Measurements from ENCODE around the gene BEX5. TPM values are rescaled to one million over a fixed set of nuclear protein-coding genes. Genes with fewer than 3 reads are reported as not detected.

BEX5 gene
- total RNA-seq, 1 donor = not detected

DNA sequence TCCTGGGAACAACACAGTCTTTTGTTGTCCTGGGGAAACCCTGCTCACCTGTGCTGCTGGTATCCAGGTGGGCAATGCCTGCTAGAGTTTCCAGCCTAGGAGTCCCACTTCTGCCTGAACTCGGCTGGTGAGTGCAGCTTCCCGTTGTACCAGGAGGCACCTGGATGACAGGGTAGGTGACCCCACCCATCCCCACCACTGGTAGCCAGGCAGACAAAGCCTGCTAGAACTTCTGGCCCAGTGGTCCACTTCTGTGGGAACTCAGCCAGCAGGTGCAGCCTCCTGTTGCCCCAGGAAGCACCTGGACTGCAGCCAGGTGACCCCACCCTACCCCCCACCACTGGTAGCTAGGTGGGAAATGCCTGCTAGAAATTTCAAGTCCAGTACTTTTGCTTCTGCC is 40.0 kb downstream of the BEX5 start:
- TF ChIP-seq, protein P1, sequence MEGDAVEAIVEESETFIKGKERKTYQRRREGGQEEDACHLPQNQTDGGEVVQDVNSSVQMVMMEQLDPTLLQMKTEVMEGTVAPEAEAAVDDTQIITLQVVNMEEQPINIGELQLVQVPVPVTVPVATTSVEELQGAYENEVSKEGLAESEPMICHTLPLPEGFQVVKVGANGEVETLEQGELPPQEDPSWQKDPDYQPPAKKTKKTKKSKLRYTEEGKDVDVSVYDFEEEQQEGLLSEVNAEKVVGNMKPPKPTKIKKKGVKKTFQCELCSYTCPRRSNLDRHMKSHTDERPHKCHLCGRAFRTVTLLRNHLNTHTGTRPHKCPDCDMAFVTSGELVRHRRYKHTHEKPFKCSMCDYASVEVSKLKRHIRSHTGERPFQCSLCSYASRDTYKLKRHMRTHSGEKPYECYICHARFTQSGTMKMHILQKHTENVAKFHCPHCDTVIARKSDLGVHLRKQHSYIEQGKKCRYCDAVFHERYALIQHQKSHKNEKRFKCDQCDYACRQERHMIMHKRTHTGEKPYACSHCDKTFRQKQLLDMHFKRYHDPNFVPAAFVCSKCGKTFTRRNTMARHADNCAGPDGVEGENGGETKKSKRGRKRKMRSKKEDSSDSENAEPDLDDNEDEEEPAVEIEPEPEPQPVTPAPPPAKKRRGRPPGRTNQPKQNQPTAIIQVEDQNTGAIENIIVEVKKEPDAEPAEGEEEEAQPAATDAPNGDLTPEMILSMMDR (IDR thresholded peaks at IDR 0.05; ENCODE audit: extremely low read depth, low read depth, low read length) = no peak
- no peak for DNase-seq (ENCODE audit: insufficient read length, low spot score, missing footprints)
- no peaks in the 10 kb centered on the region for H3K79me2 ChIP-seq (ENCODE audit: insufficient read depth, low read length)

DNA sequence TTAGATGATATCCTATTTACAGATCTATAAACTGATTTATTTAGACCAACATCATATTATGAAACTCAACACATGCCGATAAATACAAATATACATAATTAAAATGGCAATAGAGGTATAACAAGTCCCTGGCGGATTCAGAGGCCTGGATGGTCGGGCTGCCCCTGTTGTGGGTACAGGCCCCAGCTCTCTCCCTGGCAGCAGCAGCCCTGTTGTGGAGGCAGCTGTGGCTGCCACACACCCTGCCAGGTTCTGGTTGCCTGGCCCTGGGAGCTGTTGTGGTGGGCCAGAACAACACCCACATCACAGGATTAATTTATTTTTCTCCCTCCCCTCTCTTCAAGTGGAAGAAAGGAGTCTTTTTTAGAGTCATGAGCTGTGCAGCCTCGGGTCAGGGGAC is 42.4 kb downstream of the BEX5 start:
- no peak overlapping the region for H3K4me2 ChIP-seq (ENCODE audit: insufficient read depth, low read length)
- no peak overlapping the region for H2AFZ ChIP-seq (ENCODE audit: low read length)
- peaks cover 1% of the 10 kb centered on the region for H3K9me3 ChIP-seq (ENCODE audit: low read depth, low read length)
- no peaks in the 10 kb centered on the region for H3K4me1 ChIP-seq (ENCODE audit: insufficient read depth, low read length)
- TF ChIP-seq, protein P1 (IDR thresholded peaks at IDR 0.05; ENCODE audit: extremely low read depth, low read depth, low read length) = no peak
- no peaks in the 10 kb centered on the region for H4K20me1 ChIP-seq (ENCODE audit: insufficient read depth, low read length)
- H3K79me2 ChIP-seq (ENCODE audit: insufficient read depth, low read length) = no peaks in the 10 kb centered on the region
- no peaks in the 10 kb centered on the region for H3K27me3 ChIP-seq (ENCODE audit: insufficient read depth, low read length)
- H3K27ac ChIP-seq (ENCODE audit: low read depth, low read length) = no peak overlapping the region
- no peak for DNase-seq (ENCODE audit: insufficient read length, low spot score, missing footprints)
- no peaks in the 10 kb centered on the region for H3K36me3 ChIP-seq (ENCODE audit: insufficient read depth, low read length)
- no peak overlapping the region for H3K4me3 ChIP-seq (ENCODE audit: insufficient read depth, low read length)

More for the DNA sequence above, 40.0 kb downstream of the BEX5 start:
- Histone ChIP-seq H3K27me3 (ENCODE audit: insufficient read depth, low read length) (no peaks in the 10 kb centered on the region), H3K4me3 (ENCODE audit: insufficient read depth, low read length) (no peak overlapping the region), H3K4me1 (ENCODE audit: insufficient read depth, low read length) (no peaks in the 10 kb centered on the region), H2AFZ (ENCODE audit: low read length) (no peak overlapping the region), H4K20me1 (ENCODE audit: insufficient read depth, low read length) (no peaks in the 10 kb centered on the region), H3K9me3 (ENCODE audit: low read depth, low read length) (peaks cover 1% of the 10 kb centered on the region), H3K27ac (ENCODE audit: low read depth, low read length) (no peak overlapping the region), H3K4me2 (ENCODE audit: insufficient read depth, low read length) (no peak overlapping the region), H3K36me3 (ENCODE audit: insufficient read depth, low read length) (no peaks in the 10 kb centered on the region)

Other genes with a start within 250 kb of the BEX5 start
- gene ZMAT1, start 223.9 kb downstream of the BEX5 start, total RNA-seq = 0.29 and 0.36 TPM in 2 replicates
- not detected in 2 replicates for gene TCEAL2, start 30.3 kb downstream of the BEX5 start, total RNA-seq
- not detected in 2 replicates for gene TCEAL6, start 13.5 kb downstream of the BEX5 start, total RNA-seq
- not detected in 2 replicates for gene TCP11X1, start 59.3 kb upstream of the BEX5 start, total RNA-seq
- not detected in 2 replicates for gene NXF2, start 91.2 kb upstream of the BEX5 start, total RNA-seq

Data from osteoblast (primary cell).